Stimulated activated naive CD4-positive, alpha-beta T cell (primary cell): ENCODE measurements around the gene HACE1.
"Not testable (repeated sequence)": the region's sequence is repeated elsewhere in the genome, so short reads cannot be mapped to it uniquely, and the experiment has no call there.

ENCODE experiments used
- DNase-seq, 6 experiments: peaks; one replicate each; lab custom pipeline; 2025; lab: John Stamatoyannopoulos, UW

Gene HACE1

DNA sequence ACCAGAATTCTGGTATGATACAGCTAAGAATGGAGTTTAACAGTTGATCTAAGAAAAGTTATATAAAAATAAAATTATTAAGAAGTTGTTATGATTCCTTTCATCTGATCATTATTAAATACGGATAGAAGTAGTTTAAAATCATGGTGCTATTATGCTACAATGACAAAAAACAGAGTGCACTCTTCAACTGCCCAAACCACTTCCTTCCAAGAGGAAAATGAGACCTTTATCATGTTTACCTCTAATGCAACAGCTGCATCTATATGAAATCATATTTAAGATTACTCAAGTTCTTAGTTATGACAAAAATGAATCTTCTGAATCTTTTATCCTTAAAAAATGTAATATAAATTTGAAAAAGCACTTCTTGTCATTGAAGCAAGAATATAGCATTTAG lies 31.2 kb downstream of the HACE1 start:
- no peak for DNase-seq

DNA sequence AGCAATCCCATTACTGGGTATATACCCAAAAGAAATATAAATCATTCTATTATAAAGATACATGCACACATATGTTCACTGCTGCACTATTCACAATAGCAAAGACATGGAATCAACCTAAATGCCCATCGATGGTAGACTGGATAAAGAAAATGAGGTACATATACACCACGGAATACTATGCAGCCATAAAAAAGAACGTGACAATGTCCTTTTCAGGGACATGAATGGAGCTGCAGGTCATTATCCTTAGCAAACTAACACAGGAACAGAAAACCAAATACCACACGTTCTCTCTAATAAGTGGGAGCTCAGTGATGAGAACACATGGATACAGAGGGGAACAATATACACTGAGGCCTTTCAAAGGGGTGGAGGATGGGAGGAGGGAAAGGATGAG lies 38.9 kb downstream of the HACE1 start:
- DNase-seq, result not testable (repeated sequence)

DNA sequence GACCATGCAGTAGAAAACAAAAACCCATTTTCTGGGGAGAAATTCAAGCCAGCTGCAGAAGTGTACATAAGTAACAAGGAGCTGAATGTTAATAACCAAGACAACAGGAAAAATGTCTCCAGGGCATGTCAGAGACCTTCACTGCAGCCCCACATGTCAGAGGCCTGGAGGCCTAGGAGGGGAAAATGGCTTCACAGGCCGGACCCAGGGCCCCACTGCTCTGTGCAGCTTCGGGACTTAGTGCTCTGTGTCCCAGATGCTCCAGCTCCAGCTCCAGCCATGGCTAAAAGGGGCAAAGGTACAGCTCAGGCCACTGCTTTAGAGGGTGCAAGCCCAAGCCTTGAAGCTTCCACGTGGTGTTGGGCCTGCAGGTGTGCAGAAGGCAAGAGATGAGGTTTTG lies 43.6 kb downstream of the HACE1 start:
- DNase-seq, result no peak

DNA sequence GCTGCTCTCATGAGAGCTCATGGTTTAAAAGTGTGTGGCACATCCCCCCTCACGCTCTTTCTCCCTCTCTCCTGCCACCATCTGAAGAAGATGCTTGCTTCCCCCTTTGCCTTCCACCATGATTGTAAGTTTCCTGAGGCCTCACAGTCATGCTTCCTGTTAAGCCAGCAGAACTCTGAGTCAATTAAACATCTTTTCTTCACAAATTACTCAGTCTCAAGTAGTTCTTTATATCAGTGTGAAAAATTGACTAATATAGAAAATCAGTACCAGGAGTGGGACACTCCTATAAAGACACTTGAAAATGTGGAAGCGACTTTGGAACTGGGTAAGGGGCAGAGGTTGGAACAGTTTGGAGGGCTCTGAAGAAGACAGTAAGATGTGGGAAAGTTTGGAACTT lies 45.0 kb downstream of the HACE1 start:
- DNase-seq, result no peak

DNA sequence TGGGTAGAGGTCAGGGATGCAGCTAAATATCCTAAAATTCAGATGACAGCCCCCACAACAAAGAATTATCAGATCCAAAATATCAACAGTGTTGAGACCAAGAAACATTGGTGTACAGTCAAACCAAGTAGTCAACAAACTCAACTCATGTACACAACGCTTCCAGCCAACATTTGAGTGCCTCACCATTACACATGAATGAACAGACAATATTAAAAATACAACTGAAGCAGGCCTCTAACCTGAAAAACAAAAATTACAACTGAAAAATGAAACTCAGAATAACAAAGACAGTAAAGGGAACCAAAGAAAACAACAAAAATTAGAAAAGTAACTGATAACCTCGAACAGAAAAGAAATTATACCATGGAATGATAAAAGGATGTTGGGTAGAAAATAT lies 46.2 kb downstream of the HACE1 start:
- no peak for DNase-seq

DNA sequence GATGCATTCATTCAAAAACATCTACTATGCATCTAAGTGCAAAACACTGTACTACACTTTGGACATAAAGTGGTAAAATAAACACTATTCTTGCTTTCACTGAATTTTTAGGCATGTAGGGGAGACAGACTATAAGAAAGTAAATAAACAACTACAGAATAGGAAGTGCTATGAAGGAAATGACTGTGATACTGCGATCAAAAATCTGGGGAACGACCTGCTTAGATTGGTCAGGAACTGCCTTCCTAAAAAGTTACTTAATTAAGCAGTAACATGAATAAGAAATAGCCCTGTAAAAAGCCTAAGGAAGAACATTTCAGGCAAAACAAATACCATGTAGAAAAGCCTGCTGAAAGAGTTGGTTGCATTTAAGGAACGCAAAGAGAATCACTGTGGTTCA lies 50.6 kb downstream of the HACE1 start:
- no peak for DNase-seq

DNA sequence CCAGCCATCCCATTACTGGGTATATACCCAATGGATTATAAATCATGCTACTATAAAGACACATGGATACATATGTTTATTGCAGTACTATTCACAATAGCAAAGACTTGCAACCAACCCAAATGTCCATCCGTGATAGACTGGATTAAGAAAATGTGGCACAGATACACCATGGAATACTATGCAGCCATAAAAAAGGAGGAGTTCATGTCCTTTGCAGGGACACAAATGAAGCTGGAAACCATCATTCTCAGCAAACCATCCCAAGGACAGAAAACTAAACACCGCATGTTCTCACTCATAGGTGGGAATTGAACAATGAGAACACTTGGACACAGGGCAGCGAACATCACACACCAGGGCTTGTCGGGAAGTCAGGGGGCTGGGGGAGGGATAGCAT lies 54.4 kb downstream of the HACE1 start:
- DNase-seq, result not testable (repeated sequence)

DNA sequence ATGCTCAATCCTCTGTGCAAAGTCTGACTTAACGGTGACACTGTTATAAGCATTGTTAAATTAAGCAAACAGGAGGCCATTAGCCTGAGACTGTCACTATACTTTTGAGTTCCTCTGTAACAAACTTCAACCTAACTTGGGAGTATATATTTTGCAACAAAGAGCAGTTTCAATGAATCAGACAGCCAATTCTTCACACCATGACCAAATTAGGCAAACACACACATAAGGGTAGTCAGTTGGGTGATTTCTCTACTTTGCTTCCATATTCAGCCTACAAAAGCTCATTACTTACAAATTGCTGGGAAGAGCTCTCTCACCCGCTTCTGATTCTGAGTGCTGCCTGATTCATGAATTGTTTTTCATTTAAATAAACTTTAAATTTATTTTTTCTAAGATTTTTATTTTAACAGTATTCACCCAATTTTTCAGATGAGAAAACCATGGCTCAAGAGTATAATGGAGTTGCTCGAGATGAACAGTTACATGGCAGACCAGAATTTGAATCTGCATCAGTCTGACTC lies 60.5 kb downstream of the HACE1 start:
- no peak for DNase-seq

DNA sequence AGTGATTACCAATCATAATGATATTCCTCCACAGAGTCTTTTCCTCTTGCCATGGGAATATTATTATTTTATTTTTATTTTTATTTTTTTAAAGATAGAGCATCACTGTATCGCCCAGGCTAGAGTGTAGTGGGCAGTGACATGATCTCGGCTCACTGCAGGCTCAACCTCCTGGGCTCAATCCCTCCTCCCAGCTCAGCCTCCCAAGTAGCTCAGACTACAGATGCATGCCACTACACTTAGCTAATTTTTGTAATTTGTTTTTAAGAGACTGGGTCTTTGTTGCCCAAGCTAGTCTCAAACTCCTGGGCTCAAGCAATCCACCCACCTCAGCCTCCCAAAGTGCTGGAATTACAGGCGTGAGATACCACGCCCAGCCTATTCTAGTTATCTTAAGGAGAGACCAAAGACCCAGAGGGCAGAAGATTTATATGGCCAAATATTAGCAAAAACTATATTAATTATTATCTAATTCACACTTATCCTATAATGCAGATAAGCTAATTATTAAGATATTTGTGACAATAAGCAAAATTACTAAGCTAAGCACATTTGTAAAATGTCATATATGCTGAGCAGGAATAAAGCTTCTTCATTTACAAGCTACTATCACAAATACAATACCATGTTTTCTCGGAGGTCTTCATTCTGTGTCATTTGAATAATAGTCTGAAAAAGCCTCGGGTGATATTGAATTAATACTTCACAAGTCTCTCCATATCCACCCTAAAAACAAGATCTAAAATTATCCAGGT lies 63.5 kb downstream of the HACE1 start:
- no peak for DNase-seq

DNA sequence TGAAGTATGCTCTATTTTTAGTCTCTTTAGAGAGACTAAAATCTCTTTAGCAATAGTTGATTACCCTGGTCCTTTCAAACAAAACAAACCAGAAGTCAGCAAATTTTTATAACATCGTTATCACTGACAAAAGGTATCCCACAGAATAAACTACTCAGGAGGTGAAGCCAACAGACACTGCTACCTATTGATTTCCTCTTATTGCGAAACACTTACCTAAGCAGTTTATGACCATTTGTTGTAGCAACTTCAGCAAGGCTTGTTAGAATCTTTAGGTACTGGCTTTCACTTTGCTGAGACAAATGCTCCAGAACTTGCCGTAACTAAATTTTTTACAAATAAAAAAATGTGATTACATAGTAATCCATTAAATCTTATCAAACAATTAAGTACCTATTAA lies 64.4 kb downstream of the HACE1 start:
- no peak for DNase-seq

DNA sequence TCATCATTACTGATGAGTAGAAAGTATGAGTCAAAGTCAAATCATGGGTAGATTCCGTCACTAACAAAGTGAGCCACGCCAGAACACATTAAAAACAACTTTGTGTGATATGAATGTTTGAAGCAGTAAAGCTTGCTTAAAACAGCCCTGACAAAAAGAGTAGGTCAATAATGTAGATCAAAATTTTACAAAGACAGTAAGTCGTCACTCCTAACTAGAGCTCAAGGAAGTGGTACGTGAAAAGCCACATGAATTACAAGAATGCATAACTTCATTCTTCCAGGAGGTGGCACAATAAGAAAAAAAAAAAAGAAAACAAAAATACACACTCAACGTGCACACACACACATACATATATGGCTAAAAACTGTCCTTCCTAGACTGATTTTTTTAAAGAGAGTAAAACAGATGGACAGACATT lies 69.9 kb downstream of the HACE1 start:
- DNase-seq, result peak in 3 of 6 experiments; percentile 60 to 66 (median 65)

DNA sequence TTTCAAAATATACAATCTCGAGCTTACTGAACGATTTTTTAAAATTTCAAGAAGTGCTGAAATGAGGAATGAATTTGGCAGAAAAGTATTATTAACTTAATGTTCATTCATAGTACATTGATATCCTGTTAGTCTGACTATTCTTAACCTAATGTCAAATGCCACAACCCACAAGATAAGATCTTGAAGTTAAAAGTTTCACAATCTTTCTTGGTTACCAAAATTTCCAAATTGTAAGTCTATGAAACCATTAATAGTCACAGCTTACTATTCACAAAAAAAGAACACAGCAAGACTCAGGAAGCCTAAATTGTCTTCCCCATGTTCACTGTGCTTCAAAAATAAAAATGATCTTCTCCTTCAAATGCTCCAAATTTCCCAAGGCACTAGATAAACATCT lies 71.3 kb downstream of the HACE1 start:
- no peak for DNase-seq

DNA sequence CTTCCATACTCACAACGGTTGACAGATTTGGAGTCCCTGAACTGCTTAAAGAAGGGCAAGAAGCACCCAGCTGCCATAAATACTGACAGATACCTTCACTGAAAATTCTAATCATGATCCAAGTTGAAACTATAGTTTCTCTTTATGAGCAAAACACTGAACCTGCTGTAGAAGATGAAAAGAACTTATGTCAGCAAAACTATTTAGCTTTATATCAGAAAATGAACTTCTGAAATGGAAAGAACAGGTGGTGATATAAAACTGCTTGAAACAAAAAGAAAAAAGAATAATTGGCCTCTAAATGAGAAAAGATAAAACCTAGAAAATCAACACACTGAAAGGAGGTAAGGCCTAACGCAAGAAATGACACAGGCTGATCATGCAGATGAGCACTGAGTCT lies 72.4 kb downstream of the HACE1 start:
- no peak for DNase-seq

DNA sequence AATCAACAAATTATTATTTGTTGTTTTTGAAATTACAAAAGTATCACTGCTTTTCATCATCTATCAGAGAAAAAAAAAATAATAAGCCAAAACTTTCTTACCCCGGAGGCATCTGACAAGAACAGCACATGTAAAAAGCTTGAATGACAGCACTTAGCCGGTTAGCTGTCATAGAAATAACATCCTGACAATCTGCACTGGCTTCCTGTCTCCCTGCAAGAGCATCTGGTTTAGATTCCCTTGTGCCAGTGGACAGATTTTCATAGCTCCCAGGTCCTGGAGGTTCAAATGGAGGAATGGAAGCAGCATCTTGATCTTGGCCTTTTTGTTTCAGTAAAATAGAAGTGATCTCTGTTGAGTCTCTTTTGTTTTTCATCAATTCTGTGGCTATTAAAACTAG lies 74.8 kb downstream of the HACE1 start:
- DNase-seq, result no peak

DNA sequence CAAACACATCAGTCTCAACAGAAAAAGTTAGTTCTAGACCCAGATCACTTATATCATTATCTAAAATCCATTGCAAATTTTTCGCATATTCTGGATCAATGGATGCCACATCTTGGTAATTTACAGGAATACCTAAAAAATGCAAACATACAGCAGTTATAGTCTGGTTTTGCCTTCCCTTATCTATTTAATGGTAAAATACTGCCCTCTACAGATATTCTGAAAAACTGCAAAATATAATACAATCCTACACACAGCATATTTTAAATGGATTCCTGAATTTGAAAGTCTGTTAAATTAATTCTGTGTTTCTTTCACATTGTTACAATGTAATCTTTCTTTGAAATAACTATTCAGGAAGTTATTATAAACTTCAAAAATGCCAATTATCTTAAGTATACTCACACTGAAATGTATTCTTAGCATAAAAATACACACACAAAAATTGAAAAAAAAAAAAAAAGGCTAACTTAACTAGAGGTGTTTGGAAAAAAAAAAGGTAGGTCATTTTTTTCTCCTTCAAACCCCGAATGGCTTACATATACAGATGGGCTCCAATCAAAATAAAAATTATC lies 88.4 kb downstream of the HACE1 start:
- DNase-seq, result peak in 2 of 6 experiments; percentile 31 to 51

DNA sequence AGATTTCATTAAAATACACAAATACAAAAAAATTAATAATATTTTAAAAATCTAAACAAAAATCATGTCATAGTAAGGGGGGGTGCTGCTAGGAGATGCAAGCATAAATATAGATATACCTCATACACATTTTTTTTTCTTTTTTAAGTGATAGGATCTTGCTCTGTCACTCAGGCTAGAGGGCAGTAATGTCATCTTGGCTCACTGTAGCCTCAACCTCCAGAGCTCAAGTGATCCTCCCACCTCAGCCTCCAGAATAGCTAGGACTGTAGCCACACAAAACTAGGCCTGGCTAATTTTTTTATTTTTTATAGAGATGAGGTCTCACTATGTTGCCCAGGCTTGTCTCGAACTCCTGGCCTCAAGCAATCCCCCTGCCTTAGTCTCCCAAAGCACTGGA lies 90.8 kb downstream of the HACE1 start:
- no peak for DNase-seq

DNA sequence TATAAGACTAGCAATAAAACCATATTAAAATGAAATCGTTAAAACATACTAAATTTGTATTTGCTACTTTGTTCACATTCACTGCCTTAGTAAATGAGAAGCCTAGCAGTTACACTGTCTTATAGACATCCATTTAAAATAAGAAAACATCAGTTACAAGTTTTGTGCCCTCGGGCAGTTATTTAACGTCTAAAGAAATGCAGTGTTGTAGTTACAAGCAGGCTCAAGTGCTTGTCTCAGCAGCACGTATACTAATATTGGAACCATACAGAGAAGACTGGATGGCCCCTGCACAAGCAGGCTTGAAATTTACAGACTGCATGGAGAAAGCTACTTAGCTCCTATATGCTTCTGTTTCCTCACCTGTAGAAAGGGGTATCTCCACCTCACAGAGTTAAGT lies 93.1 kb downstream of the HACE1 start:
- no peak for DNase-seq

DNA sequence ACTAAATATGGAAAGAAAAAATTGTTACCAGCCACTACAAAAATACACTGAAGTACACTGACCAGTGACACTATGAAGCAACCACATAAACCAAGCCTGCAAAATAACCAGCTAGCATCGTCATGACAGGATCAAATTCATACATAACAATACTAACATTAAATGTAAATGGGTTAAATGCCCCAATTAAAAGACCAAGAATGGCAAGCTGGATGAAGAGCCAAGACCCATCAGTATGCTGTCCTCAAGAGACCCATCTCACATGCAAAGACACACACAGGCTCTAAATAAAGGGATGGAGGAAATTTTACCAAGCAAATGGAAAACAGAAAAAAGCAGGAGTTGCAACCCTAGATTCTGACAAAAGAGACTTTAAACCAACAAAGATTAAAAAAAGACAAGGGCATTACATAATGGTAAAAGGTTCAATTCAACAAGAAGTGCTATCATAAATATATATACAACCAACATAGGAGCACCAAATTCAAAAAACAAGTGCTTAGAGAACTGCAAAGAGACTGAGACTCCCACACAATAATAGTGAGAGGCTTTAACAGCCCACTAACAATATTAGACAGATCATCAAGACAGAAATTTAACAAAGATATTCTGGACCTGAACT lies 104.8 kb downstream of the HACE1 start:
- no peak for DNase-seq

DNA sequence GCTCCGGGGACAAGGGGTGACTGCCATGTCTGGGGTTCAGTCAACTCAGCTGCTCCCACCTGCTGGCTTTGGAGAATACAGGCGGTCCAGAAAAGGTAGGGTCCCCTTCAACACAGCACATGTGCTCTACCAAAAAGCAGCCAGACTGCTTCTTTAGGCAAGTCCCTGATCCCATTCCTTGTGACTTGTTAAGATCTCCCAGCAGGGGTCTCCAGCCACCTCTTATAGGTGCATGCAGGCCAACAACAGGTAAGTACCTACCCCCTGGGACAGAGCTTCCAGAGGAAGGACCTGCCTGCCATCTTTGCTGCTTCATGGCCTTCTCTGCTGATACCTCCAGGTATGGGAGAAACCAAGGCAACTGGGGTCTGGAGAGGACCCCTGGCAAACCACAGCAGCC lies 106.5 kb downstream of the HACE1 start:
- no peak for DNase-seq

DNA sequence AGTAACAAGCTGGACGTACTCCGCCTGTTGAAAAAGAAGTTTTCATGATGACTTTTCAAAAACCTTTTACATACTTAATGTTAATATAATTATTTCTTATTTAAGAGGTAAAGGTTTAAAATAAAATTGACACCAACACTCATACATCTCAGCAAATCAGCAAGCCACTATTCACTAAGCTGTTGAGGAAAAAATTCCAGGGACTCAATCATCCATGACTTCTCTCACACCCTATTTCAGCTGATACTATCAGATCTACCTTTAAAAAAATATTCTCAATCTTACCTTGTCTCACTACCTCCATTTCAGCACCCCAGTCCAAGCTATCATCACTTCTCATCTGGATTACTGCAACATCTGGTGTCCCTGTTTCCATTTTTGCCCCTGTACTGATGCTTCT lies 109.3 kb downstream of the HACE1 start:
- no peak for DNase-seq

DNA sequence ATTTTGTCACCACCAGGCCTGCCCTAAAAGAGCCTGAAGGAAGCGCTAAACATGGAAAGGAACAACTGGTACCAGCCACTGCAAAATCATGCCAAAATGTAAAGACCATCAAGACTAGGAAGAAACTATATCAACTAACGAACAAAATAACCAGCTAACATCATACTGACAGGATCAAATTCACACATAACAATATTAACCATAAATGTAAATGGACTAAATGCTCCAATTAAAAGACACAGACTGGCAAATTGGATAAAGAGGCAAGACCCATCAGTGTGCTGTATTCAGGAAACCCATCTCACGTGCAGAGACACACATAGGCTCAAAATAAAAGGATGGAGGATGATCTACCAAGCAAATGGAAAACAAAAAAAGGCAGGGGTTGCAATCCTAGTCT lies 120.6 kb downstream of the HACE1 start:
- not testable (repeated sequence) for DNase-seq

DNA sequence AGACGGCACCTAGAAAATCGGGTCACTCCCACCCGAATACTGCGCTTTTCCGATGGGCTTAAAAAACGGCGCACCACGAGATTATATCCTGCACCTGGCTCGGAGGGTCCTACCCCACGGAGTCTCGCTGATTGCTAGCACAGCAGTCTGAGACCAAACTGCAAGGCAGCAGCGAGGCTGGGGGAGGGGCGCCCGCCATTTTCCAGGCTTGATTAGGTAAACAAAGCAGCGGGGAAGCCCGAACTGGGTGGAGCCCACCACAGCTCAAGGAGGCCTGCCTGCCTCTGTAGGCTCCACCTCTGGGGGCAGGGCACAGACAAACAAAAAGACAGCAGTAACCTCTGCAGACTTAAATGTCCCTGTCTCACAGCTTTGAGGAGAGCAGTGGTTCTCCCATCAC lies 122.2 kb downstream of the HACE1 start:
- DNase-seq, result not testable (repeated sequence)

DNA sequence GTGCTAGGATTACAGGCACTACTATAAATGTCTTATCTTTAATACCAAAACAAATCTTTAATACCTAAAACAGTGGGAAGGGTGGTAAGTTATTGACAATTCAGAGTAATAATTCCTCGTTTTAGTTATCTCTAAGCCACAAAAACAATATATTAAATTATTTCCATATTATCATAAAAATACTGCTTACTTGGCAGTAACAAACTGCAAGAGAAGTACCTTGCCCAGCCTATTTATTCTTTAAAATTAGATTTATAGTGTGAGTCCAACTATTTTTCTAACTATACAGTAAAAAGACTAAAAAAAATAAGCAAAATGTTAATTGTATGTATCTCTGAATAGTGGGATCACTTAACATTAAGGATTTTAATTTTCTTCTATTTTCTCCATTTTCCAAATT lies 123.2 kb downstream of the HACE1 start:
- no peak for DNase-seq
